Activated CD4-positive, CD25-positive, alpha-beta regulatory T cell treated with anti-CD3 and anti-CD28 coated beads, Interleukin-2, amount 50 U/mL, for 72 hours (primary cell): ENCODE results near the gene ALKBH7.
"Not testable (repeated sequence)": the region's sequence is repeated elsewhere in the genome, so short reads cannot be mapped to it uniquely, and the experiment has no call there.

Experiments
- DNase-seq: peaks from one replicate; pipeline ENCODE4 v3.0.0; 2021

ALKBH7 gene

GRCh38 chr19:6372594-6373095 is at the start of gene ALKBH7:
Gene ALKBH7 (plus strand): TSS chr19:6372794. CDS start chr19:6372821, 27 bp downstream.
- DNase-seq = peak; percentile 89

GRCh38 chr19:6324757-6325156 is 47.8 kb upstream of the ALKBH7 start:
- no peak for DNase-seq

GRCh38 chr19:6325614-6326013 is 47.0 kb upstream of the ALKBH7 start:
- no peak for DNase-seq

GRCh38 chr19:6326815-6327214 is 45.8 kb upstream of the ALKBH7 start:
- DNase-seq = no peak

- DNase-seq = no peak
These were observed 39.2 kb upstream of the ALKBH7 start, which contains the start of gene ACER1 for GRCh38 chr19:6333439-6333838. Gene ACER1 (minus strand): TSS chr19:6333612. CDS start chr19:6333551, 61 bp downstream.

GRCh38 chr19:6334490-6335285 is 37.9 kb upstream of the ALKBH7 start:
- DNase-seq = no peak

- DNase-seq = no peak
These were observed 31.9 kb upstream of the ALKBH7 start for GRCh38 chr19:6340493-6341201.

- DNase-seq = no peak
These were observed 29.1 kb upstream of the ALKBH7 start for GRCh38 chr19:6343462-6343861.

- not testable (repeated sequence) for DNase-seq
These were observed 23.3 kb upstream of the ALKBH7 start for GRCh38 chr19:6349271-6349670.

GRCh38 chr19:6350688-6351087 is 21.9 kb upstream of the ALKBH7 start:
- no peak for DNase-seq

- no peak for DNase-seq
These were observed 20.0 kb upstream of the ALKBH7 start for GRCh38 chr19:6352381-6353165.

- no peak for DNase-seq
These were observed 18.4 kb upstream of the ALKBH7 start for GRCh38 chr19:6354098-6354674.

GRCh38 chr19:6355321-6356040 is 17.1 kb upstream of the ALKBH7 start:
- not testable (repeated sequence) for DNase-seq

- DNase-seq = no peak
These were observed 15.4 kb upstream of the ALKBH7 start for GRCh38 chr19:6357174-6357573.

- DNase-seq = no peak
These were observed 14.6 kb upstream of the ALKBH7 start for GRCh38 chr19:6358003-6358402.

- DNase-seq = no peak
These were observed 12.8 kb upstream of the ALKBH7 start for GRCh38 chr19:6359568-6360341.

- DNase-seq = not testable (repeated sequence)
These were observed 12.1 kb upstream of the ALKBH7 start for GRCh38 chr19:6360445-6360844.

GRCh38 chr19:6360857-6361216 is 11.8 kb upstream of the ALKBH7 start:
- not testable (repeated sequence) for DNase-seq

GRCh38 chr19:6362027-6362350 is 10.6 kb upstream of the ALKBH7 start:
- DNase-seq = peak; percentile 39

- peak; percentile 41 for DNase-seq
These were observed 10.2 kb upstream of the ALKBH7 start for GRCh38 chr19:6362351-6362801.

- DNase-seq = no peak
These were observed 8.2 kb upstream of the ALKBH7 start for GRCh38 chr19:6364353-6364752.
